Aorta (tissue), 5 donors: ENCODE data around the gene CAMK1. TPM values are rescaled to one million over a fixed set of nuclear protein-coding genes. Genes with fewer than 3 reads are reported as not detected.

Source experiments
- ATAC-seq: fragments of 200-7000 bp; cut with Tn5 transposase; one replicate; pipeline ENCODE4 v1.9.1; 2022; ENCODE audit warnings: moderate library complexity; ENCODE audit not compliant: low FRiP score
- DNase-seq, 2 donors: peaks; one replicate each; pipeline ENCODE4 v3.0.0-alpha.2; 2020
- H3K27ac ChIP-seq, 2 donors: one replicate each; pipeline ENCODE4 v1.5.1; 2013; ENCODE audit warnings: low read length in 2 of 2, mild to moderate bottlenecking in 2 of 2, moderate library complexity in 2 of 2, control low read depth in 1 of 2, inconsistent platforms in 1 of 2, low read depth in 1 of 2
- H3K27me3 ChIP-seq, 2 donors: one replicate each; pipeline ENCODE4 v1.6.1; 2013; ENCODE audit warnings: control low read depth in 1 of 2, low read length in 1 of 2, mild to moderate bottlenecking in 1 of 2, moderate library complexity in 1 of 2; ENCODE audit not compliant: insufficient read depth in 2 of 2, control insufficient read depth in 1 of 2
- H3K36me3 ChIP-seq, 2 donors: one replicate each; pipeline ENCODE4 v1.6.1; 2013; ENCODE audit warnings: control low read depth in 1 of 2, low read length in 1 of 2, mild to moderate bottlenecking in 1 of 2; ENCODE audit not compliant: insufficient read depth in 2 of 2, control insufficient read depth in 1 of 2
- H3K4me1 ChIP-seq, 2 donors: one replicate each; pipeline ENCODE4 v1.6.1; 2013; ENCODE audit warnings: low read length in 2 of 2, control low read depth in 1 of 2, mild to moderate bottlenecking in 1 of 2, moderate library complexity in 1 of 2; ENCODE audit not compliant: insufficient read depth in 2 of 2, control insufficient read depth in 1 of 2
- H3K4me3 ChIP-seq, 2 donors: one replicate each; pipeline ENCODE4 v1.5.1; 2013; ENCODE audit warnings: low read length in 2 of 2, control low read depth in 1 of 2, mild to moderate bottlenecking in 1 of 2
- H3K9me3 ChIP-seq: one replicate; pipeline ENCODE4 v1.6.1; 2013; ENCODE audit warnings: mild to moderate bottlenecking, low read length; ENCODE audit not compliant: control insufficient read depth
- WGBS, 2 donors: extraction: QIAGEN DNeasy Blood & Tissue Kit; methylation state at CpG; one replicate each; pipeline ENCODE4 v1.1.7; 2013; 5-methylcytosine and 5-hydroxymethylcytosine counted together
- intact Hi-C, 2 donors: fragments of 100-400 bp; cut with DNase I; formaldehyde crosslinking; loops; one replicate each; pipeline versions ENCODE4 v1.14.2 to v1.15.0; 2022
- polyA plus RNA-seq, 2 donors: library from polyadenylated mRNA; stranded (reverse); fragments of 200-250 nt; gene quantifications; one replicate each; pipeline ENCODE4 v1.2.3, GENCODE V29; 2013
- total RNA-seq, 2 donors: library from RNA; stranded (reverse); fragmentation: NEBNext Ultra II Directional; extraction: Animal tissue kit (Norgen Biotek cat#: 25700); gene quantifications; one replicate each; pipeline ENCODE4 v1.2.1, GENCODE V29; 2021
- donor health status: healthy with polysubstance abuse.
- donor health status: Bipolar disorder and iron deficiency.
- donor health status: DM: no; HTN: no; CAD: no.
- donor health status: DM: no; HTN: no; CAD: no.
- donor health status: DM: yes; HTN: yes; CAD: no.

Gene CAMK1
- total and polyA plus RNA-seq, 4 donors = 24.7 to 58.0 (median 35.8) TPM

DNA sequence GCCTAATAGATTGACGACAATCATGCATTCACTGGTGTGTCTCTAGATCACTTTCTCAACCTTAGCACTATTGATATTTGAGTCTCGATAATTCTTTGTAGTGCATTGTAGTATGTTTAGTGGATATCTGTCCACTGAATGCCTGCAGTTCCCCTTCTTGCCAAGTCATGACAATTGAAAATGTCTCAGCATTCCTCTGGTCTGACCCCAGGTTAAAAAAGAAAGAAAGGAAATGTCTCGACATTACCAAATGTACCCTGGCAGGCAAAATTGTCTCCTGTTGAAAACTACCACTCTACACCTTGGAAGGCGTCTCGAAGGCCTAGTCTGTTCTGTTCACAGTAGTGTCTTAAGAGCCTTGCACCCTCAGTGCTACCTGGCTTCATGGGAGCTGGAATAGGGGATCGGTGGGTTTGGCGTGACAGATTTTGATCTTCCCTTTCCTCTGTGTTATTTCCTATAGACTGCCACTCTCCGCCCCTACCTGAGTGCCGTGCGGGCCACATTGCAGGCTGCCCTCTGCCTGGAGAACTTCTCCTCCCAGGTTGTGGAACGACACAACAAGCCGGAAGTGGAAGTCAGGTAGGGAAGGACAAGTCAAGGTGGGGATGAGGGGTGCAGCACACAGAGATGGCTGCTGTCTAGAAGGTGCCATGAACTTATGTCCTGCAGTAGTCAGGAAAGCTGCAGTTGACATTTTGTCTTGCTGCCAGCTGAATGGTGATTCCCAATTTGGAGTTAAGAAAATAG lies 27.6 kb upstream of the CAMK1 start:
- no peak for ATAC-seq

DNA sequence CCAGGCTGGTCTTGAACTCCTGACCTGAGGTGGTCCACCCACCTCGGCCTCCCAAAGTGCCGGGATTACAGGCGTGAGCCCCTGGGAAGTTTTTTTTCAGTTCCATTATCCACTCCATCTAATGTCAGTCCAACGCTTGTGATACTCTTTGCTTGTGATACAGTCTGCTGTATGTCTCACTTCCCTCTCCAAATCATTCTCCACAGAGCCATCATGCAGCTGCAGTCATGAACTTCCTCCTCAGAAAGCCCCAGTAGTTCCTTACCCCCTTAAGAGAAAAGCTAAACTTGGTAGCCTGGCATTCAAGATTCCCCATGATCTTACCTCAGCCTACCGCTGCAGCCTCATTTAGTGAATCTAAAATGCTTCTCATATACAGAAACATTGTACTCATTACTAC lies 25.5 kb upstream of the CAMK1 start:
- DNase-seq (peak in 1 of 2 donors; percentile 17), ATAC-seq (no peak)
- no peaks in the 10 kb centered on the region for H3K9me3 ChIP-seq
- WGBS, 2 donors = 83 to 84% methylated on average over 5 of the region's 5 CpGs
- H3K27ac ChIP-seq = no peak overlapping the region
- intact Hi-C loops = no loop called here
- no peak overlapping the region for H3K4me3 ChIP-seq
- H3K27me3 ChIP-seq = no peaks in the 10 kb centered on the region
- H3K36me3 ChIP-seq = peaks cover 4 to 6% of the 10 kb centered on the region in 2 donors
- H3K4me1 ChIP-seq = no peaks in the 10 kb centered on the region

More for the DNA sequence above, 27.6 kb upstream of the CAMK1 start:
- WGBS, 2 donors = 89% methylated on average over 12 of the region's 12 CpGs
- no peak overlapping the region for H3K4me3 ChIP-seq
- H3K9me3 ChIP-seq = no peaks in the 10 kb centered on the region
- no peaks in the 10 kb centered on the region for H3K4me1 ChIP-seq
- H3K27ac ChIP-seq = no peak overlapping the region
- DNase-seq = peak in 1 of 2 donors; percentile 54
- no peaks in the 10 kb centered on the region for H3K27me3 ChIP-seq
- intact Hi-C loops = no loop called here
- peaks cover 4 to 13% of the 10 kb centered on the region in 2 donors for H3K36me3 ChIP-seq

DNA sequence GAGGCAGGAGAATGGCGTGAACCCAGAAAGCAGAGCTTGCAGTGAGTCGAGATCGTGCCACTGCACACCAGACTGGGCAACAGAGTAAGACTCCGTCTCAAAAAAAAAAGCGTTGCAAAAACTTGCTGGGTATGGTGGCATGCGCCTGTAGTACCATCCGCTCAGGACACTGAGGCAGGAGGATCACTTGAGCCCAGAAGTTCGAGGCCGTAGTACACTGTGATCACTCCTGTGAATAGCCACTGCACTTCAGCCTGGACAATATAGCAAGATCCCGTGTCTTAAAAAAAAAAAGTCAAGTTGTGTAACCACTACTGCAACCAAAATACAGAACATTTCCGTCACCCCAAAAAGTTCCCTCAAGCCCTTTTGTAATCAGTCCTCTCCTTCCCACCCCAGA lies 24.7 kb upstream of the CAMK1 start:
- Histone ChIP-seq H3K36me3 (peaks cover 0 to 5% of the 10 kb centered on the region in 2 donors), H3K27ac (no peak overlapping the region), H3K9me3 (no peaks in the 10 kb centered on the region), H3K4me1 (no peaks in the 10 kb centered on the region), H3K4me3 (no peak overlapping the region), H3K27me3 (no peaks in the 10 kb centered on the region)
- WGBS, 2 donors = 95% methylated on average over 11 of the region's 11 CpGs
- no peak for ATAC-seq
- DNase-seq = peak in 1 of 2 donors; percentile 38
- intact Hi-C loops = loop anchor here (5.0 kb wide), 1 partner anchor 42 kb away; no protein-coding TSS in a partner anchor

DNA sequence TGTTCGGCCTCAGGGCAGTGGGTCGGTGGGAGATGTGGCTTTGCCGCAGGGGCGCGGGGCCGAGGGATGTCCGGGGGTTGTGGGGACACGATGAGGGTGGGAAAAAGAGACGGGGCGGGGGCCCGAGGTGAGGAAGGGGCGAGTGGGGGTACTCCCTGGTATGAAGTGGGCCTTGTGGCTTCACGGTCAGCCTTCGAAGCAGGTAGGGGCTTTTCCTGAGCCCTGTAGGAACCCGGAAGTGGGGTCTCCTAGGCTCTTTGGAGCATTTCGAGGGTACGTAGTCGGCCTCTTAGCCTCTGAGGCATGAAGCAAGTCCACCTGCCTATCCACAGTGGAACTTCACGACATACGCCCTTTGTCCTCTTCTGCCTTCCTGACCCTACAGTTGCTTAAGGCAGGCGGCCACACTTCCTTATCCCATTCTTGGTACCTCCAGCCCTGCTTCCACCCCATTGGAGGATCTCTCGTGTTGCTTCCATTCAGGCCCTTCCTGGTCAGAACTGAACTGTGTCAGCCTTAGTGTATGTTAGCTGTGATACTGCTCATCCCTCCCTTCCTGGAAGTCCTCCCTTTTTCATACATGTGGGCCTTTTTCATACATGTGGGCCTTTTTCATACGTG lies 23.5 kb upstream of the CAMK1 start:
- H3K36me3 ChIP-seq = peaks cover 0 to 8% of the 10 kb centered on the region in 2 donors
- intact Hi-C loops = loop anchor here (5.0 kb wide), 1 partner anchor 41 kb away; no protein-coding TSS in a partner anchor

DNA sequence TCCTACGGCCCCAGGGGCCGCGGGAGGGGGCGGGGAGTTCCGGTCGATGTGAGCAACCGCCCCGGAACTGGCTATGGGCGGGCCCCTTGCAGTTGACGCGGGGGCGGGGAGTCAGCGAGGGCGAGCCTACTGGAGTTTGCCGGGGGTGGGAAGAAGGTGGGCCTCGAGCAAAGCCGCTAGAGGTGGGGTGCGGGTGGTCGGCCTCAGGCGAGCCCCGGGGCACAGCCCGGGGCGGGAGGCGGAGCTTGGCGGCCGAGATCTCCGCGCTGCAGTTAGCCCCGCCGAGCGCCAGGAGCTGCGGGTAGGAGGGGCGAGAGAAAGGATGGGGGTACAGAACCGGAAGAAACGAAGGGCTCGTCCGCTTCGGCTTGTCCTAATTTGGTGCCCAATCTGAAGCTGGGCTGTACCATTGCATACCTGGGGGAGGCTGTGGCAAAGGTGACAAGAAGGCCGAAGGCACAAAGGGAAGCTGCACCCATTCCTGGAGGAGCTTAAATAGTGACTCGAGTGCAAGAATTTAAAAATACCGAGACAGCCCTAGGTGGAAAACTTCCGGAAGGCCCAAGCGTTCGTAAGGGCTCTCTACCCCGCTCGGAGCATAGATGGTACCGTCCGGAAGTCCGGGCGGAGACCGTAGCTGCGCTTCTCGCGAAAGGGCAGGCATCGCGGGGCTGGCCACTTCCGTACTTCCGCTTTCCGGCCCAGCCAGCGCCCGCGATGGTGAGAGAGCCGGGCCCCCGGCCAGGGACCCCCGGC lies 22.8 kb upstream of the CAMK1 start, which contains the start of the genes ARPC4 and TADA3:
Gene ARPC4, plus strand, starts transcription at position 678 of the 756 bp plus-strand sequence. Its CDS starts 40 bp downstream, at position 718.
Gene TADA3, minus strand, starts transcription at position 69 of the 756 bp plus-strand sequence. CDS start 1,007 bp downstream, outside the sequence.
- Histone ChIP-seq H3K9me3 (no peaks in the 10 kb centered on the region), H3K27me3 (no peaks in the 10 kb centered on the region), H3K4me3 (peak within 1 kb of the TSS; percentile 87), H3K4me1 (no peaks in the 10 kb centered on the region), H3K36me3 (peaks cover 0 to 7% of the 10 kb centered on the region in 2 donors), H3K27ac (peak within 1 kb of the TSS; percentile 74 to 79)
- DNase-seq (peak; percentile 96 to 98), ATAC-seq (peak; percentile 97)
- intact Hi-C loops = loop anchor here (5.0 kb wide), 1 partner anchor 40 kb away; no protein-coding TSS in a partner anchor
- 0% methylated on average over 58 to 65 of the region's 65 CpGs for WGBS, 2 donors

More for the DNA sequence above, 23.5 kb upstream of the CAMK1 start:
- Histone ChIP-seq H3K27ac (peak overlapping the region; percentile 64 to 79), H3K4me1 (no peaks in the 10 kb centered on the region), H3K9me3 (no peaks in the 10 kb centered on the region), H3K4me3 (peak overlapping the region; percentile 87), H3K27me3 (no peaks in the 10 kb centered on the region)
- 1 to 2% methylated on average over 23 of the region's 23 CpGs for WGBS, 2 donors
- no peak for DNase-seq
- peak; percentile 16 for ATAC-seq

DNA sequence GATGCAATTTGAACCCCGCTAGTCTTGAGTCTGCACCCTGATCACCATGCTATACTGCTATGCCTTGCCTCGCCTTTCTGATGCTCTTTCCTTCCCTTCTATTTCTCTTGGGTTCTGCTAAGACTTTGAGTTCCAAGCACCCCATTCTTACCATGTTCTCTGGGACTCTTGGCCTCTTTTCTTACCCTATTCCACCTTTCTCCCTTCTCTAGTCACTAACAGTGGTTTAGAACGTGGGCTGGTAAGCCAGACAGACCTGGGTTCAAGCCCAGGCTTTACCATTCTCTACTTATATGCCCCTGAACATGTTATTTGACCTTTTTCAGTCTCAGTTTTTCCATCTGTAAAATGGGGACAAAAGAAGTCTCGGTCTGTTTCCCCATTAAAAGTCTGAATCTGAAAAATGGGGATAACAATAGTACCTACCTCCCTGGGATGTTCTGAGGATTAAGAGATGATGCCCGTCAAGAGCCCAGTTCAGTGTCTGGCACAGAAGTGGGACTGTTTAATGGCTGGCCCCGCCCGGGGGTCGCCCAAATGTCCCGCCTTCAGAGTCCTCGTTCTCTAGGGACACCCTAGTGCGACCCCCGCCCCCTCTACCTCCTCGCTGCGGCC lies 22.1 kb upstream of the CAMK1 start:
- Histone ChIP-seq H3K9me3 (no peaks in the 10 kb centered on the region), H3K4me3 (peak overlapping the region; percentile 87), H3K27me3 (no peaks in the 10 kb centered on the region), H3K27ac (peak overlapping the region; percentile 70), H3K36me3 (peaks cover 0 to 4% of the 10 kb centered on the region in 2 donors), H3K4me1 (no peaks in the 10 kb centered on the region)
- WGBS, 2 donors = 12 to 14% methylated on average over 14 of the region's 14 CpGs
- intact Hi-C loops = loop anchor here (5.0 kb wide), 1 partner anchor 40 kb away; no protein-coding TSS in a partner anchor
- DNase-seq = peak in 1 of 2 donors; percentile 0
- no peak for ATAC-seq

DNA sequence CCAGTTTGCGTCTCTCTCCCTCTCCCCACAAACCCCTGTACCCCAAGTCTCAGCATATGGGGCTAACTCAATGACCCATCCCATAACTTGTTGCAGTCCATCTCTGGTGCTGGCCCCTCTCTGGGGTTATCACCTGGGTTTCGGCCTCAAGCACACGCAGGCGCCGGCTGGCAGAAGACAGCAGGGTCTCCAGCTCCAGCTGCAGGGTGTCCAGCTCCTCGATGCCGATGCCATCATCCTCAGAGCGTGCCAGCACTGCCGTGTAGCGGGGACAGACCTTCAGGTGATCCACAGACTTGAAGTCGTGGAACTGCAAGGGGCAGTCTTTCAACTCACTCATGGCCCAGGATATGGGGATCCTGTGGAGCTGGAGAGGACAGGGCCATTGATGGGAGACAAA lies 21.4 kb upstream of the CAMK1 start:
- no peak overlapping the region for H3K27ac ChIP-seq
- DNase-seq = peak in 1 of 2 donors; percentile 55
- H3K36me3 ChIP-seq = peaks cover 0 to 4% of the 10 kb centered on the region in 2 donors
- intact Hi-C loops = loop anchor here (5.0 kb wide), 1 partner anchor 39 kb away; no protein-coding TSS in a partner anchor
- no peaks in the 10 kb centered on the region for H3K9me3 ChIP-seq
- no peaks in the 10 kb centered on the region for H3K27me3 ChIP-seq
- ATAC-seq = no peak
- no peak overlapping the region for H3K4me3 ChIP-seq
- H3K4me1 ChIP-seq = no peaks in the 10 kb centered on the region
- 84% methylated on average over 11 of the region's 11 CpGs for WGBS, 2 donors

DNA sequence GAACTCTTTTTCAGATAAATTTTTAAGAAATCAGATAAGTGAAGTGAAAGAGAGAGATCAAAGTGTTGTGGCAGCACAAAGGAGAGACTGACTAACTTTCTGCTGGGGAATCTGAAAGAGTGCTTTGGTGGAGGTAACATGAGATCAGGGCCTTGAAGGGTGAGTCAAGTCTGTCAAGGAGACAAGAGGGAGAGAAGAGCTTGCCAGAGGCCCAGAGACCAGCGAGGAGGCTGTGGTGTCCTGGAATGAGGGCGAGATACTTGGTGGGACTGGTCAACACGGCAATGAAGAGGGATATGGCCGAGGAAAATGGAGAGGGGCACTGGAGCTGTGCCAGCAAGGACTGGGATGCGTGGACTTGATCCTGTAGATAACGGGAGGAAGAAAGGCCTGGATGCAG lies 18.0 kb upstream of the CAMK1 start:
- Histone ChIP-seq H3K9me3 (no peaks in the 10 kb centered on the region), H3K4me1 (no peaks in the 10 kb centered on the region), H3K27me3 (no peaks in the 10 kb centered on the region), H3K4me3 (no peak overlapping the region), H3K36me3 (peaks cover 0 to 6% of the 10 kb centered on the region in 2 donors), H3K27ac (no peak overlapping the region)
- intact Hi-C loops = no loop called here
- ATAC-seq (no peak), DNase-seq (peak in 1 of 2 donors; percentile 34)
- WGBS, 2 donors = 79% methylated on average over 6 of the region's 6 CpGs
